Measurements from ENCODE around the gene UGP2. TPM values are rescaled to one million over a fixed set of nuclear protein-coding genes. Genes with fewer than 3 reads are reported as not detected.

Gene UGP2
- total and polyA plus RNA-seq, 2 of the 8 experiments (the other 6 are each of a cell fraction or from before 2014, with no cell fraction given): 278 to 956 TPM

DNA sequence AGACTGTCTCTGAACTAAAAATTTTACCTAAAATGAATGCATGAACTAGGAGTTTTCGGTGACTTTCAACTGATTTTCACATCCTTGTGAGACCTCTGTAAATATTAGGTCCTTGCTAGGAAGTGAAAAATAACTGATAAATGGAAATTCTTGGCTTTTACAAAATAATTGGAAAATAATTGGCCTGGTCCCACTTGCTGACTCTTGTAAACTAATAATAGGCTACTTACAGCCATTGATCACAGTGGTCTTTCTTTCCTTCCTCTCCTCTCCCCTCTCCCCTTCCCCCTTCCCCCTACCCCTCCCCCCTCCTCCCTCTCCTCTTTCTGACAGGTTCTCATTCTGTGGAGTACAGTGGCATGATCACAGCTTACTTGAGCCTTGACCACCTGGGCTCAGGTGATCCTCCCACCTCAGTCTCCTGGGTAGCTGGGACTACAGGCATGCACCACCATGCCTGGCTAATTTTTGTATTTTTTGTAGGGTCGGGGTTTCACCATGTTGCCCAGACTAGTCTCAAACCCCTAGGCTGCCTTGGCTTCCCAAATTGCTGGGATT, 38.3 kb downstream of the UGP2 start:
- no peak overlapping the region for H3K56ac ChIP-seq (replicated peaks; ENCODE audit: insufficient read length, low read depth, low read length)
- H3K4me2 ChIP-seq (ENCODE audit: insufficient read depth in 1 of 2, low read depth in 2 of 2, low read length in 2 of 2): peak overlapping the region in 1 of 2 experiments; percentile 30; a peak in 1 of 4 replicates
- no peak overlapping the region for H3K18ac ChIP-seq (ENCODE audit: extremely low read depth, low read length)
- H2BK120ac ChIP-seq (replicated peaks; ENCODE audit: low read depth, low read length): no peak overlapping the region
- FAIRE-seq (no peak), DNase-seq (ENCODE audit: low read depth in 1 of 2, low spot score in 2 of 2) (no peak)
- H2BK5ac ChIP-seq (ENCODE audit: low read depth, low read length): no peak overlapping the region
- CTCF ChIA-PET (ENCODE audit: partially characterized antibody): interaction anchor here (1.1 kb wide), 1 partner anchor 181 kb away, joined by 4 read pairs; no protein-coding TSS in a partner anchor
- 79% methylated on average over 2 of the region's 2 CpGs; no CpG with 5 or more reads in 1 of the 2 experiments for WGBS, 2 experiments (ENCODE audit: extremely low coverage in 1 of 2, insufficient coverage in 1 of 2, insufficient read length in 1 of 2, insufficient replicate concordance in 2 of 2, low coverage in 1 of 2, low lambda C conversion rate in 2 of 2, missing lambda C conversion rate in 1 of 2)
- H4K91ac ChIP-seq (replicated peaks; ENCODE audit: insufficient read length, low read length): no peak overlapping the region
- H3K4me3 ChIP-seq (ENCODE audit: extremely low read depth in 1 of 4, insufficient read depth in 2 of 4, low read depth in 3 of 4, low read length in 4 of 4): no peak overlapping the region
- H2BK15ac ChIP-seq (ENCODE audit: low read length): no peak overlapping the region
- TF ChIP-seq NANOG (IDR thresholded peaks at IDR 0.05; ENCODE audit: insufficient read depth, low read depth, low read length, poor library complexity, severe bottlenecking) (no peak), TBP (IDR thresholded peaks at IDR 0.05; ENCODE audit: low read depth, low read length) (no peak), POLR2AphosphoS5 (IDR thresholded peaks at IDR 0.05; ENCODE audit: low read depth, low read length) (peak; percentile 54; the same call in 1 of the 2 replicates)
- TF ChIP-seq, protein P1, sequence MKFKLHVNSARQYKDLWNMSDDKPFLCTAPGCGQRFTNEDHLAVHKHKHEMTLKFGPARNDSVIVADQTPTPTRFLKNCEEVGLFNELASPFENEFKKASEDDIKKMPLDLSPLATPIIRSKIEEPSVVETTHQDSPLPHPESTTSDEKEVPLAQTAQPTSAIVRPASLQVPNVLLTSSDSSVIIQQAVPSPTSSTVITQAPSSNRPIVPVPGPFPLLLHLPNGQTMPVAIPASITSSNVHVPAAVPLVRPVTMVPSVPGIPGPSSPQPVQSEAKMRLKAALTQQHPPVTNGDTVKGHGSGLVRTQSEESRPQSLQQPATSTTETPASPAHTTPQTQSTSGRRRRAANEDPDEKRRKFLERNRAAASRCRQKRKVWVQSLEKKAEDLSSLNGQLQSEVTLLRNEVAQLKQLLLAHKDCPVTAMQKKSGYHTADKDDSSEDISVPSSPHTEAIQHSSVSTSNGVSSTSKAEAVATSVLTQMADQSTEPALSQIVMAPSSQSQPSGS (IDR thresholded peaks at IDR 0.05; ENCODE audit: low read length): 0 out of 2 replicates have a peak, but pooled peaks have one; percentile 24
- no peak overlapping the region for H2AFZ ChIP-seq (ENCODE audit: low read length)
- H3K4ac ChIP-seq (replicated peaks; ENCODE audit: insufficient read length, low read depth, low read length): no peak overlapping the region
- H4K8ac ChIP-seq (ENCODE audit: extremely low read depth, insufficient read depth, low read length): no peak overlapping the region
- no peaks in the 10 kb centered on the region for H3K27me3 ChIP-seq (replicated peaks in 1 of 4; ENCODE audit: control insufficient read depth in 3 of 4, extremely low read depth in 1 of 4, insufficient read depth in 3 of 4, low read length in 3 of 4)
- peaks cover 2% of the 10 kb centered on the region; the same call in 1 of the 2 replicates for H3K79me1 ChIP-seq (ENCODE audit: low read depth, low read length)
- POLR2A ChIA-PET (ENCODE audit: partially characterized antibody): interaction anchor here (1.7 to 1.8 kb wide), 2 partner anchors 14 to 27 kb away, joined by 5 to 6 read pairs; no protein-coding TSS in a partner anchor
- H4K5ac ChIP-seq (ENCODE audit: insufficient read length, low read depth, low read length): peak overlapping the region; percentile 21
- no peak overlapping the region for H3K14ac ChIP-seq (ENCODE audit: insufficient read length)
- H2BK20ac ChIP-seq (ENCODE audit: low read length): no peak overlapping the region
- no peaks in the 10 kb centered on the region for H3K23me2 ChIP-seq (ENCODE audit: low read depth, low read length)
- no peak overlapping the region for H3K27ac ChIP-seq (ENCODE audit: low read depth, low read length)
- peaks cover 0 to 86% of the 10 kb centered on the region in 2 experiments; a peak in 3 of 4 replicates for H3K79me2 ChIP-seq (ENCODE audit: control insufficient read depth in 1 of 2, insufficient read depth in 2 of 2, low read length in 2 of 2)
- H3K9ac ChIP-seq (replicated peaks in 1 of 4; ENCODE audit: extremely low read depth in 1 of 4, low read depth in 3 of 4, low read length in 3 of 4): no peak overlapping the region
- H4K20me1 ChIP-seq (replicated peaks in 1 of 2; ENCODE audit: control insufficient read depth in 1 of 2, insufficient read depth in 2 of 2, low read length in 2 of 2): peaks cover 23 to 27% of the 10 kb centered on the region in 2 experiments
- H3K36me3 ChIP-seq (ENCODE audit: control insufficient read depth in 2 of 4, insufficient read depth in 4 of 4, low read length in 3 of 4): peaks cover 18 to 93% (median 56%) of the 10 kb centered on the region in 4 experiments
- no peaks in the 10 kb centered on the region for H3K9me3 ChIP-seq (ENCODE audit: insufficient read depth in 2 of 2, low read depth in 1 of 2, low read length in 1 of 2)
- H2AK5ac ChIP-seq (ENCODE audit: low read depth, low read length): no peak overlapping the region
- peaks cover 0 to 14% (median 7%) of the 10 kb centered on the region in 4 experiments; a peak in 6 of 7 replicates for H3K4me1 ChIP-seq (replicated peaks in 1 of 4; ENCODE audit: control insufficient read depth in 3 of 4, insufficient read depth in 4 of 4, low read length in 3 of 4)
- H2BK12ac ChIP-seq (ENCODE audit: low read depth, low read length): no peak overlapping the region
- no peak overlapping the region for H3K23ac ChIP-seq (ENCODE audit: insufficient read length)

All from H1 (cell line).